Coronary artery (tissue), 2 donors: ENCODE measurements around the gene TRIM2.

ENCODE experiments used
- DNase-seq: peaks from one replicate; pipeline ENCODE4 v3.0.0-alpha.2; 2017; ENCODE audit warnings: low spot score
- H3K27ac ChIP-seq, 2 donors: fragments of 200-600 bp; sonication (generic); one replicate each; pipeline ENCODE4 v1.5.1; 2016 to 2019
- H3K4me3 ChIP-seq: fragments of 200-600 bp; sonication (generic); 2 replicates; pipeline ENCODE4 v1.5.1; 2016; ENCODE audit warnings: mild to moderate bottlenecking, moderate library complexity
- TF ChIP-seq, protein P1 (sequence below): fragments of 200-600 bp; sonication (generic); IDR thresholded peaks from one replicate; pipeline ENCODE4 v1.5.1; 2019; ENCODE audit warnings: antibody characterized with exemption

Gene TRIM2

DNA sequence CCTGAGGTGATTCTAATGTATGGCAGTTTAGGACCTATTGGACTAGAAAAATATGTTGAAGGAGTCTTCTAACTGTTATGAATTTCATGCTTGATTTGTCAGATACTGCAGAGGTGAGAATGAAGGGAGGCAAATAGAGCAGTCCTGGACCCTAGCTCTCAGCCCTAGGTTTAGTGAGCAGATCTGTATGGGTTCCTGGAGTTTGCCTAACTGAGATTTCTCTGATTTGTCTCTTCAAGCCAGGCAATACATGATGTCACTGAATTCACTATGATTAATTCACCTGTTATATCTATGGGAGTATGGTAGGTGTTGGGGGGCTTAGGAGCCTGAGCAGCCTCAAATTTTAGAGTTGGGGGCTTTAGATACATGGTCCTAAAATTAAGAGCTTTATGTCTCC, 142.9 kb downstream of the TRIM2 start:
- DNase-seq, result no peak
- Histone ChIP-seq H3K4me3 (no peak overlapping the region), H3K27ac (no peak overlapping the region)
- TF ChIP-seq, protein P1, sequence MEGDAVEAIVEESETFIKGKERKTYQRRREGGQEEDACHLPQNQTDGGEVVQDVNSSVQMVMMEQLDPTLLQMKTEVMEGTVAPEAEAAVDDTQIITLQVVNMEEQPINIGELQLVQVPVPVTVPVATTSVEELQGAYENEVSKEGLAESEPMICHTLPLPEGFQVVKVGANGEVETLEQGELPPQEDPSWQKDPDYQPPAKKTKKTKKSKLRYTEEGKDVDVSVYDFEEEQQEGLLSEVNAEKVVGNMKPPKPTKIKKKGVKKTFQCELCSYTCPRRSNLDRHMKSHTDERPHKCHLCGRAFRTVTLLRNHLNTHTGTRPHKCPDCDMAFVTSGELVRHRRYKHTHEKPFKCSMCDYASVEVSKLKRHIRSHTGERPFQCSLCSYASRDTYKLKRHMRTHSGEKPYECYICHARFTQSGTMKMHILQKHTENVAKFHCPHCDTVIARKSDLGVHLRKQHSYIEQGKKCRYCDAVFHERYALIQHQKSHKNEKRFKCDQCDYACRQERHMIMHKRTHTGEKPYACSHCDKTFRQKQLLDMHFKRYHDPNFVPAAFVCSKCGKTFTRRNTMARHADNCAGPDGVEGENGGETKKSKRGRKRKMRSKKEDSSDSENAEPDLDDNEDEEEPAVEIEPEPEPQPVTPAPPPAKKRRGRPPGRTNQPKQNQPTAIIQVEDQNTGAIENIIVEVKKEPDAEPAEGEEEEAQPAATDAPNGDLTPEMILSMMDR, result no peak

DNA sequence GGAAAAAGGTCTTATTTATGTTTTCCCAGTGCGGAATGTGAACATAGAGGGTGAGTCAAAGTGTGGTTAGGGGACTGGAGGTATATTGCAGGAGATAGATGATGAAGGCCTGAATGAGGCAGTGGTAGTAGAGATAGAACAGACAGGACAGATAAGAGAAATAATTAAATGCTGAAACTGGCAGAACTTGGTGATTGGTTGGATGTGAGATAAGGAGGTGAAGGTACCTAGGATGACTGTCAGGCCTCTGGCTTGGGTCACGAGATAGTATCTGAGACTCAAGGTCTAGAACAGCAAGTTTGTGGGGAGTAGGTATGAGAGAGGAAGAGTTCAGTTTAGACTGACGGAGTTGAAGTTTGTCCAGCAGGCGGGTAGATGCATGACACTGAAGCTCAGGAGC, 143.8 kb downstream of the TRIM2 start:
- Histone ChIP-seq H3K4me3 (no peak overlapping the region), H3K27ac (no peak overlapping the region)
- TF ChIP-seq, protein P1, result no peak
- DNase-seq, result no peak

DNA sequence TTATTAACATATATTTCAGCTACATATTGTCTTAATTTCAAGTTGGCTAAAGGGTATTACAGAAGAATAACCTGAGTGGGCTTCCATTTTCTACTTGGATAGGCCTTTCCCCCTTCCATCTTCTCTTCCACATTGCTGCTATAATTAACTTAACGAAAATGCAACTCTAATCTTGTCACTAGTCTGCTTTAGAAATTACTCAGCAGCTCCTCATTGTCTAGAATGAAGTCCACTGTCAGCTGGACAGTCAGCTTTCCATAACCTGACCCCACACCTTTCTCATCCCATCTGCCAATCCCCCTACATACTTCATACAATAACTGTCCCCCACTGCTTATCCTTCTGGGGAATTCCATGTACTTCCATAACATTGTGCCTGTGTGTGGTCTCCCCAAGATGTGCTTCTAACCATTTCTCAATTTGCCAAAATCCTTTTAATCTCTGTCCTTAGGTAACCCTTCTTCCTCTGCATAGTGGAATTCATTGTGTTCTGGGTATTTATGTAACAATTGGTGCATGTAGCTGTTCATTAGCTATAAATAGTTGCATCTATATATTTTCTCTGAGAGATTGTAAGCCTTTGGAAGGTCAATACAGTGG, 145.1 kb downstream of the TRIM2 start:
- Histone ChIP-seq H3K4me3 (no peak overlapping the region), H3K27ac (no peak overlapping the region)
- no peak for DNase-seq
- TF ChIP-seq, protein P1, result no peak

DNA sequence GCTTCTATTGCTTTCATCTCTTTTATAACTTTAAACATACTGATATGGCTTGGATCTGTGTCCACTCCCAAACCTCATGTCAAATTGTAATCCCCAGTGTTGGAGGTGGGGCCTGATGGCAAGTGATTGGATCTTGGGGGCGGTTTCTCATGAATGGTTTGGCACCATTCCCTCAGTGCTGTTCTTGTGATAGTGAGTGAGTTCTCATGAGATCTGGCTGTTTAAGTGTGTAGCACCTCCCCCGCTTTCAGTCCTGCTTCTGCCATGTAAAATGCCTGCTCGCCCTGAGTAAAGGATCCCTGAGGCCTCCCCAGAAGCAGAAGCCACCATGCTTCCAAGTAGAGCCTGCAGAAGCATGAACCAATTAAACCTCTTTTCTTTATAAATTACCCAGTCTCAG, 157.9 kb downstream of the TRIM2 start:
- no peak overlapping the region for H3K27ac ChIP-seq
- TF ChIP-seq, protein P1, result no peak
- H3K4me3 ChIP-seq, result no peak overlapping the region
- DNase-seq, result no peak

DNA sequence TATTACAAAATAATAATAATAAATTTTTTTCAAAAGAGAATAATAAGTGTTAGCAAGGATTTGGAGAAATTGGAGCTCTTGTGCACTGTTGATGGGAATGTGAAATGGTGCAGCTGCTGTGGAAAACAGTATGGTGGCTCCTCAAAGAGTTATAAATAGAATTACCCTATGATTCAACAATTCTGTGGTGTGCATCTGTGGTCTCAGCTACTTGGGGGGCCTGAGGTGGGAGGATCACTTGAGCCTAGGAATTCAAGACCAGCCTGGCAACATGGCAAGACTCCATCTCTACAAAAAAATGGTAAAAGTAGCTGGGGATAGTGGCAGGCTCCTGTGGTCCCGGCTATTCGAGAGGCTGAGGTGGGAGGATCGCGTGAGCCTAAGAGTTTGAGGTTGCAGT, 159.8 kb downstream of the TRIM2 start:
- no peak overlapping the region for H3K4me3 ChIP-seq
- TF ChIP-seq, protein P1, result no peak

DNA sequence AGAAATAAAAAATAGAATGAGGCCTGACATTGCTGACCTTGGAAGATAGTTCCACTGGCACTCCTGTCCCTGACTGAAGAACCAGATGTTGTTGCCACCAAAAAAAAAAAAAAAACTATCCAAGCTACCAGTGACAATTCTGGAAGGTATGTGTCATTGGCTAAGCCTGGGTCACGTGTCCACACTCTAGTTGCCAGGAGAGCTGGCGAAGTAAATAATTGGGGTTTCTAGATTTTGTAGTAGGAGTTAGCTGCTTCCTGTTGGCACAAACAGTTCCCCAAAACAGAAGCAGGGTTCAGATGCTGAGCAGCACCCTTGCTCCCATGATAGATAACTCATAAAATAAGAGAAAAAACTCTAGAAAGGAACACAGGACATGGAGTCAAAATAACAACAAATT, 160.8 kb downstream of the TRIM2 start:
- TF ChIP-seq, protein P1, result no peak
- no peak overlapping the region for H3K4me3 ChIP-seq
- no peak for DNase-seq
- H3K27ac ChIP-seq, result no peak overlapping the region

More for the DNA sequence above, 159.8 kb downstream of the TRIM2 start:
- DNase-seq, result no peak
- H3K27ac ChIP-seq, result no peak overlapping the region

DNA sequence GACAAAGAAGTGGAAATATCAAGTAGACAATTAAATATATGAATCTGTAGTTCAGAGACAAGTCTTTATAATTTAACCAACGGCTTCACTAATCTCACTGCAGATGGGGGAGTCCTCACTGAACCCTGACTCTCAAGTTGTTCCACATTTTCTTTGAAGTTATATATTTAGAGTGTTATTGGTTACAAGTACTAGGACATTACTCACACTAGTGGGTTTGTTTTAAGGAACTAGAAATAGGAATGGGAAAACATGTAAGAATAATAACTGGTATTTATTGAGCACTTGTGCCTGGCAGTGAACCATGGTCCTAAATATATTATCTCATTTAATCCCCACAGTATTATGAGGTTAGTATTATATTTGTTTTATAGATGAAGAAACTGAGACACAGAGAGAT, 162.2 kb downstream of the TRIM2 start:
- DNase-seq, result no peak
- no peak overlapping the region for H3K4me3 ChIP-seq
- H3K27ac ChIP-seq, result no peak overlapping the region
- TF ChIP-seq, protein P1, result no peak
